AG10803 (cell line): ENCODE results near the gene CDHR2.

Source experiments
- DNase-seq: peaks from one replicate; pipeline ENCODE4 v3.0.0; 2010; ENCODE audit warnings: low read depth
- H3K4me3 ChIP-seq: 2 replicates; pipeline ENCODE4 v1.5.1; 2011; ENCODE audit warnings: mild to moderate bottlenecking, low read length, control low read depth
- TF ChIP-seq, protein P1 (sequence below): conservative IDR thresholded peaks from 2 replicates; pipeline ENCODE4 v1.5.1; 2011; ENCODE audit warnings: mild to moderate bottlenecking, low read length, control low read depth, inconsistent platforms

CDHR2 gene

DNA sequence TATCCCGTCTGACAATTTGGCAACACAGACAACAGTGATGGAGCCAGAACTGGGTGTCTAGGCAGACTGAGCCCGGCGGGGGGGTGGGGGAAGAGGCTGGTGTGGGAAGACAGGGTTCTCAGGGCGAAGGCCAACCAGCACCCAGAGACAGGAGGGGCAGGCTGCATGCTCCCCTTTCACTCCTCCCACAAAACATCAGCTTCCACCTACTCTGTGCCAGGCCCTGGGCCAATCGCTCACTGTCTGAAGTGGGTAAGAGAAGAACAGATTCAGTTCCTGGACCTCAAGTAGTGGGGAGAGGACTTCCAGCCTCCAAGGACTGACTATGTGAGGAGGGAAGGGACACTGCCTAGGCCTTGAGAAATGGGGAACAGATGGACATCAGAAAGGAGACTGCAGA is 78.4 kb downstream of the CDHR2 start:
- no peak overlapping the region for H3K4me3 ChIP-seq
- DNase-seq = no peak
- TF ChIP-seq, protein P1, sequence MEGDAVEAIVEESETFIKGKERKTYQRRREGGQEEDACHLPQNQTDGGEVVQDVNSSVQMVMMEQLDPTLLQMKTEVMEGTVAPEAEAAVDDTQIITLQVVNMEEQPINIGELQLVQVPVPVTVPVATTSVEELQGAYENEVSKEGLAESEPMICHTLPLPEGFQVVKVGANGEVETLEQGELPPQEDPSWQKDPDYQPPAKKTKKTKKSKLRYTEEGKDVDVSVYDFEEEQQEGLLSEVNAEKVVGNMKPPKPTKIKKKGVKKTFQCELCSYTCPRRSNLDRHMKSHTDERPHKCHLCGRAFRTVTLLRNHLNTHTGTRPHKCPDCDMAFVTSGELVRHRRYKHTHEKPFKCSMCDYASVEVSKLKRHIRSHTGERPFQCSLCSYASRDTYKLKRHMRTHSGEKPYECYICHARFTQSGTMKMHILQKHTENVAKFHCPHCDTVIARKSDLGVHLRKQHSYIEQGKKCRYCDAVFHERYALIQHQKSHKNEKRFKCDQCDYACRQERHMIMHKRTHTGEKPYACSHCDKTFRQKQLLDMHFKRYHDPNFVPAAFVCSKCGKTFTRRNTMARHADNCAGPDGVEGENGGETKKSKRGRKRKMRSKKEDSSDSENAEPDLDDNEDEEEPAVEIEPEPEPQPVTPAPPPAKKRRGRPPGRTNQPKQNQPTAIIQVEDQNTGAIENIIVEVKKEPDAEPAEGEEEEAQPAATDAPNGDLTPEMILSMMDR = no peak

DNA sequence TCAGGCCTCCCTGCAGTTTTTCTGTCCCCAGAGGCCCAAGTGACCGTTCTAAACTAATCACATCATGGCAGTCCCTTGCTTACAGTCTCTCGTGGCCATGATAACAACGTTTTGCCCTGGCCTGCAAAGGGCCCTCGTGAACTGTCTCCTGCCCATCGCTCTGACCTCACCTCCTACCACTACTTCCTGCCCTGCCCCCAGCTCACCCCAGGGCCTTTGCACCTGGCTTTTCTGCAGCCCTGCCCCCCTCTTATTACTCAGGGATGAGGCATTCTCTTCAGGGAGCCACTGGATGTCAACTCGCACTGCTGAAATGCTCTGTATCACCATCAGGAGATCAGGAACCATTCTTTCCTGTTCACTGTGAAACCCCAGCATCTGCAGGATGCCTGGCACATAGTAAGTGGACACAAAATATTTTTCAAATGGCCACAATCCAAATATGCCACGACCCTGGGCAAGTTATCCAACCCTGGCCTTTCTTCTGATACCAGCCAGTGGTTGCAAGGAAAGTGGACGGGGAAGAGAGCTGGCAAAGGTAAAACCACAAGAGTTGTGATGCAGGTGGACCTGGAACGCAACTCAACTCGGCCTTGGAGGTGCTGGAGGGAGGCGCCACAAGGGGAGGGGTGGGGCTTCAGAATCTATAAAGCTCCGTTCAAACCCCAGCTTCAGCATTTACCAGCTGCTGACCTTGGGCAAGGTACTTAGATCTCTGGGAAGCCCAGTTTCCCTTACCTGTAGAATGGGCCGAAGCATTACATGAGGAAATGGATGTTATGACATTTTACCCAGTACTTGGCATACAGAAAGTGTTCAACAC is 79.5 kb downstream of the CDHR2 start:
- TF ChIP-seq, protein P1 = no peak
- no peak for DNase-seq
- H3K4me3 ChIP-seq = no peak overlapping the region

GRCh38 chr5:176629317-176629852 is 80.2 kb downstream of the CDHR2 start:
- DNase-seq = no peak
- TF ChIP-seq, protein P1 = no peak
- no peak overlapping the region for H3K4me3 ChIP-seq

DNA sequence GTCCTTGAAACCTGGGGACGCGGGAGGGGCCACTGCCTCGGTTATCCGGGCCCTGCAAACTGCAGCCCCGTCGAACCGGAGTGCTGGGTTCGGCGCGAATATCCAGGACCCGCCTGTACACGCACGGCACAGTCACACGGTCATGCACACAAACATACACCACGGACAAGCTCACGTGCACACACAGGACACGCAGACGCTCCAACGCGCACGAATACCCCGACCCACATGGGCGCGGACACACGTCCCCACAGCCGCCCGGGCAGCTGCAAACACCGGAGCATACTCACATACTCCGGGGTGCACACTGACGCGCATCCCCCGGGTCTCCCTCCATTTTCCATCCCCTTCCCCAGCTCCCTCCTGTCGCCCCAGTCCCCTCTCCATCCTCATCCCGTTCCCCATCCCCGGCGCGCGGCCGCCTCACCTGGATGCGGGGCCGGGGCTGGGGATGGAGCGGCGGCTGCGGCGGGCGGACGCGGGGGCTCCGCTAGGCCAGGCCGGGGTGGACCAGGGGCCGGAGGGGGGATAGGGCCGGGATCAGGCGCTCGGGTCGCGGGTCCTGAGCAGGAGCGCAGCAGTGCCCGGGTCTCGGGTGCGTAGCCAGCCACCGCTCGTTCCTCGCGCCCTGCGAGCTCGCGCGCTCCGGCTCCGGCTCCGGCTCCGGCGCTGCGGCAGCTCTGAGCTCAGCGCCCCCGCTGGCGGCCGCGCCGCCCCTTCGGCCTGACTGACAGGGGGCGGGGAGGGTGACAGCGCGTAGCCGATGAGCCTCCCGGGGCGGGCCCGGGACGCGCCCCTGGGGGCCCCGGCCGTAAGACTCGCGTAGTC is 80.9 kb downstream of the CDHR2 start, which contains the start of the genes EIF4E1B and SNCB:
TSS of gene EIF4E1B (plus strand) at position 823 of the 828 bp plus-strand sequence. CDS start 12,113 bp downstream, outside the sequence.
TSS of gene SNCB (minus strand) at position 682 of the 828 bp plus-strand sequence. CDS start 880 bp downstream, outside the sequence.
- TF ChIP-seq, protein P1 = no peak
- peak within 1 kb of the TSS; percentile 30 for H3K4me3 ChIP-seq
- DNase-seq = no peak

GRCh38 chr5:176630681-176631222 is 81.6 kb downstream of the CDHR2 start:
- H3K4me3 ChIP-seq = peak overlapping the region; percentile 30
- TF ChIP-seq, protein P1 = no peak
- DNase-seq = no peak

DNA sequence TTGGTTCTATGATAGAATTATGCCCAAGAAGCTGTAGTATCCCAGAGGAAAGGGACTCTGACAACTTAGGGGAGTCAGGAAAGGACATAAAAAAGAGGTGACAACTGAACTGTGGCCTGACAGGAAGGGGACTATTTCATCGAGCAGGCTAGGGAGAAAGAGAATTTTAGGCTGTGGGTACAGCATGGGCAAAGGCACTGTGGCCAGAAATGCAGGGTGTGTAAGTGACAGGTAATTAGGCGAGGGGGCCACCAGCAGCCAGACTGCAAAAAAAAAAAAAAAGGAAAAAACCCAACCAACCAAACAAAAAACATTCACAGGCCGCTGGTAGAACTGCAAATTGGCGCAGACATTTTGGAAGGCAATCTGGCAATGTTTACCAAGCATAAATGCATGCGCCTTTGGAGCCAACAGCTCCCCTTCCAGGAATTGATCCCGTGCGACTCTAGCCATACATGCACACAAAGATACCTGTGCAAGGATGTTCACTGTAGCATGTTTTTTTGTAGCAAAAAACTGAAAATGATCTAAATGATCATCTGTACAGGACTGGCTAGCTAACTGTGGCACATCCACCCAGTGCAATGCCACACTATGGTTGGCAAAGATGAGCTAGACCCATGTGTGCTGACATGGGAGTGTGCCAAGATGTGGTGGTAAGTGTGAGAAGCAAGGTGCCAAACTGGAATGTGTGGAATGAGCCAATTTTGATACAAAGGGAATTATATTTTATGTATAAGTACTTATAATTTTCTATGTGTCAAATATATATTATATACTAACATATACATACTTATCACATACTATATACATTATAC is 82.5 kb downstream of the CDHR2 start:
- TF ChIP-seq, protein P1 = no peak
- no peak for DNase-seq
- H3K4me3 ChIP-seq = no peak overlapping the region
